A673 (cell line): ENCODE results near the gene DLGAP1. TPM values are rescaled to one million over a fixed set of nuclear protein-coding genes. Genes with fewer than 3 reads are reported as not detected.

ENCODE experiments used
- BruUV-seq: library from RNA; stranded (reverse); fragments of 400-500 nt; replicated peaks from 2 replicates; lab custom pipeline; 2021; lab: Mats Ljungman, UMichigan
- CTCF ChIA-PET: fragments of 300-600 bp; sonication (Branson Sonifier 250); formaldehyde crosslinking; loops from one replicate; lab custom pipeline; 2022; ENCODE audit warnings: antibody characterized with exemption; lab: Charles Lee
- POLR2A ChIA-PET: fragments of 300-600 bp; sonication (Branson Sonifier 250); formaldehyde crosslinking; loops from one replicate; lab custom pipeline; 2022; ENCODE audit warnings: antibody characterized with exemption; ENCODE audit not compliant: low non-redundant PET; lab: Charles Lee
- DNase-seq: peaks from one replicate; pipeline ENCODE4 v3.0.0-alpha.2; 2015; ENCODE audit warnings: low spot score
- H3K27ac ChIP-seq: fragments of 200-600 bp; sonication (generic); 2 replicates; pipeline ENCODE4 v1.5.1; 2016; ENCODE audit warnings: mixed run types, low read depth, mild to moderate bottlenecking, mixed read lengths, antibody characterized with exemption, low read length; ENCODE audit not compliant: poor library complexity, severe bottlenecking
- H3K27me3 ChIP-seq: fragments of 200-600 bp; sonication (generic); replicated peaks from 2 replicates; pipeline ENCODE4 v1.6.1; 2017; ENCODE audit warnings: mixed run types, low read depth, mild to moderate bottlenecking, mixed read lengths, antibody characterized with exemption, low read length; ENCODE audit not compliant: insufficient read depth, poor library complexity
- H3K36me3 ChIP-seq: fragments of 200-600 bp; sonication (generic); 2 replicates; pipeline ENCODE4 v1.6.1; 2016; ENCODE audit warnings: mixed run types, mild to moderate bottlenecking, mixed read lengths, antibody characterized with exemption, low read length; ENCODE audit not compliant: insufficient read depth, poor library complexity, severe bottlenecking
- H3K4me1 ChIP-seq: fragments of 200-600 bp; sonication (generic); 2 replicates; pipeline ENCODE4 v1.6.1; 2017; ENCODE audit warnings: mixed run types, mild to moderate bottlenecking, mixed read lengths, antibody characterized with exemption, low read length; ENCODE audit not compliant: insufficient read depth, poor library complexity, severe bottlenecking
- H3K4me3 ChIP-seq: fragments of 200-600 bp; sonication (generic); 2 replicates; pipeline ENCODE4 v1.5.1; 2016; ENCODE audit warnings: low read depth, mixed run types, mild to moderate bottlenecking, mixed read lengths, low read length; ENCODE audit not compliant: poor library complexity, severe bottlenecking
- H3K9me3 ChIP-seq: fragments of 200-600 bp; sonication (generic); 2 replicates; pipeline ENCODE4 v1.6.1; 2016; ENCODE audit warnings: mixed run types, low read depth, mild to moderate bottlenecking, mixed read lengths, antibody characterized with exemption, low read length; ENCODE audit not compliant: poor library complexity, severe bottlenecking
- CTCF ChIP-seq: fragments of 300-800, 200-600 bp; sonication (generic); conservative IDR thresholded peaks from 2 replicates; pipeline ENCODE4 v1.5.1; 2017; ENCODE audit warnings: low read depth, mild to moderate bottlenecking, antibody characterized with exemption, low read length, moderate library complexity, mixed read lengths
- EZH2 ChIP-seq: fragments of 200-600 bp; sonication (generic); IDR thresholded peaks from 2 replicates; pipeline ENCODE4 v1.6.1; 2017; ENCODE audit warnings: borderline replicate concordance, low read depth, mild to moderate bottlenecking, mixed read lengths, antibody characterized with exemption, low read length; ENCODE audit not compliant: poor library complexity, severe bottlenecking
- intact Hi-C: fragments of 100-400 bp; cut with micrococcal nuclease; formaldehyde crosslinking; loops from one replicate; pipeline ENCODE4 v1.10.0; 2022; ENCODE audit not compliant: unreplicated experiment
- total RNA-seq: library from RNA; stranded (reverse); gene quantifications from 2 replicates; pipeline ENCODE4 v1.2.3, GENCODE V29; 2021

Gene DLGAP1
- total RNA-seq, 1 experiment from 2014 or later: 135 TPM

- TF ChIP-seq CTCF (no peak), EZH2 (no peak)
- H3K9me3 ChIP-seq: no peaks in the 10 kb centered on the region
- no peak for DNase-seq
- intact Hi-C loops: no loop called here
- CTCF ChIA-PET: no interaction called here
- peaks cover 38% of the 10 kb centered on the region for H3K36me3 ChIP-seq
- H3K27me3 ChIP-seq: no peaks in the 10 kb centered on the region
- no peak overlapping the region for H3K4me3 ChIP-seq
- POLR2A ChIA-PET: no interaction called here
- peak overlapping the region; percentile 32 for H3K27ac ChIP-seq
- H3K4me1 ChIP-seq: peaks cover 41% of the 10 kb centered on the region
- no TSS peak for BruUV-seq
Observed at GRCh38 chr18:3815991-3816390, 639.1 kb downstream of the DLGAP1 start.

- BruUV-seq: no TSS peak
- Histone ChIP-seq H3K4me3 (no peak overlapping the region), H3K36me3 (peaks cover 50% of the 10 kb centered on the region), H3K9me3 (no peaks in the 10 kb centered on the region), H3K27ac (peak overlapping the region; percentile 11), H3K4me1 (peaks cover 29% of the 10 kb centered on the region), H3K27me3 (no peaks in the 10 kb centered on the region)
- no peak for DNase-seq
- CTCF ChIA-PET: interaction anchor here (0.6 to 0.8 kb wide), 2 partner anchors 28 to 42 kb away, joined by 3 to 5 read pairs; no protein-coding TSS in a partner anchor
- no peak for TF ChIP-seq EZH2
- no peak for TF ChIP-seq CTCF
- intact Hi-C loops: no loop called here
- POLR2A ChIA-PET: interaction anchor here (0.7 kb wide), 1 partner anchor 43 kb away, joined by 11 read pairs; no protein-coding TSS in a partner anchor
Observed at GRCh38 chr18:3814816-3815215, 640.3 kb downstream of the DLGAP1 start.

- Histone ChIP-seq H3K9me3 (no peaks in the 10 kb centered on the region), H3K27me3 (no peaks in the 10 kb centered on the region), H3K4me1 (no peaks in the 10 kb centered on the region), H3K36me3 (peaks cover 87% of the 10 kb centered on the region), H3K4me3 (no peak overlapping the region), H3K27ac (no peak overlapping the region)
- intact Hi-C loops: no loop called here
- BruUV-seq: no TSS peak
- ChIA-PET POLR2A (interaction anchor here (0.6 kb wide), 1 partner anchor 9 kb away, joined by 12 read pairs; no protein-coding TSS in a partner anchor), CTCF (no interaction called here)
- TF ChIP-seq EZH2 (no peak), CTCF (no peak)
- DNase-seq: no peak
Observed at GRCh38 chr18:3810296-3810695, 644.8 kb downstream of the DLGAP1 start.
